ENCODE results near the gene STAT5B.

DNA sequence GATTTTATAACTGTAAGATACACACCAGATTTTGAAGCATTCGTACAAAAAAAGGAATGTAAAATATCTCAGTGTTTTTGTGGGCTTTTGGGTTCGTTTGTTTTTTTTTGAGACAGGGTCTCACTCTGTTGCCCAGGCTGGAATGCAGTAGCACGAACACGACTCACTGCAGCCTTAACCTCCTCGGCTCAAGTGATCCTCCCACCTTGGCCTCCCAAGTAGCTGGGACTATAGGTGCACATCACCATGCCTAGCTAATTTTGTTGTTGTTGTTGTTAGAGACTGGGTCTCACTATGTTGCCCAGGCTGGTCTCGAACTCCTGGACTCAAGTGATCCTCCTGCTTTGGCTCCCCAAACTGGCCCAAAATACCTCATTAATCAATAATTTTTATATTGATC is 15.9 kb downstream of the STAT5B start:
- no peak for TF ChIP-seq RAD21 (IDR thresholded peaks at IDR 0.05; ENCODE audit: low read depth)
- no peak for TF ChIP-seq YY1 (IDR thresholded peaks at IDR 0.05; ENCODE audit: low read depth)
- TF ChIP-seq, protein P1, sequence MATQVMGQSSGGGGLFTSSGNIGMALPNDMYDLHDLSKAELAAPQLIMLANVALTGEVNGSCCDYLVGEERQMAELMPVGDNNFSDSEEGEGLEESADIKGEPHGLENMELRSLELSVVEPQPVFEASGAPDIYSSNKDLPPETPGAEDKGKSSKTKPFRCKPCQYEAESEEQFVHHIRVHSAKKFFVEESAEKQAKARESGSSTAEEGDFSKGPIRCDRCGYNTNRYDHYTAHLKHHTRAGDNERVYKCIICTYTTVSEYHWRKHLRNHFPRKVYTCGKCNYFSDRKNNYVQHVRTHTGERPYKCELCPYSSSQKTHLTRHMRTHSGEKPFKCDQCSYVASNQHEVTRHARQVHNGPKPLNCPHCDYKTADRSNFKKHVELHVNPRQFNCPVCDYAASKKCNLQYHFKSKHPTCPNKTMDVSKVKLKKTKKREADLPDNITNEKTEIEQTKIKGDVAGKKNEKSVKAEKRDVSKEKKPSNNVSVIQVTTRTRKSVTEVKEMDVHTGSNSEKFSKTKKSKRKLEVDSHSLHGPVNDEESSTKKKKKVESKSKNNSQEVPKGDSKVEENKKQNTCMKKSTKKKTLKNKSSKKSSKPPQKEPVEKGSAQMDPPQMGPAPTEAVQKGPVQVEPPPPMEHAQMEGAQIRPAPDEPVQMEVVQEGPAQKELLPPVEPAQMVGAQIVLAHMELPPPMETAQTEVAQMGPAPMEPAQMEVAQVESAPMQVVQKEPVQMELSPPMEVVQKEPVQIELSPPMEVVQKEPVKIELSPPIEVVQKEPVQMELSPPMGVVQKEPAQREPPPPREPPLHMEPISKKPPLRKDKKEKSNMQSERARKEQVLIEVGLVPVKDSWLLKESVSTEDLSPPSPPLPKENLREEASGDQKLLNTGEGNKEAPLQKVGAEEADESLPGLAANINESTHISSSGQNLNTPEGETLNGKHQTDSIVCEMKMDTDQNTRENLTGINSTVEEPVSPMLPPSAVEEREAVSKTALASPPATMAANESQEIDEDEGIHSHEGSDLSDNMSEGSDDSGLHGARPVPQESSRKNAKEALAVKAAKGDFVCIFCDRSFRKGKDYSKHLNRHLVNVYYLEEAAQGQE (IDR thresholded peaks at IDR 0.05; ENCODE audit: low read depth) = no peak
- TF ChIP-seq TAF1 (IDR thresholded peaks at IDR 0.05; ENCODE audit: low read depth) = no peak
- TF ChIP-seq CEBPB (IDR thresholded peaks at IDR 0.05) = no peak
- TF ChIP-seq TEAD4 (IDR thresholded peaks at IDR 0.05) = no peak
- no peak for TF ChIP-seq CREB1 (IDR thresholded peaks at IDR 0.05; ENCODE audit: low read depth)
- TF ChIP-seq TCF12 (IDR thresholded peaks at IDR 0.05; ENCODE audit: low read depth) = no peak
- TF ChIP-seq EP300 (IDR thresholded peaks at IDR 0.05; ENCODE audit: borderline replicate concordance) = no peak
- TF ChIP-seq, protein P2, sequence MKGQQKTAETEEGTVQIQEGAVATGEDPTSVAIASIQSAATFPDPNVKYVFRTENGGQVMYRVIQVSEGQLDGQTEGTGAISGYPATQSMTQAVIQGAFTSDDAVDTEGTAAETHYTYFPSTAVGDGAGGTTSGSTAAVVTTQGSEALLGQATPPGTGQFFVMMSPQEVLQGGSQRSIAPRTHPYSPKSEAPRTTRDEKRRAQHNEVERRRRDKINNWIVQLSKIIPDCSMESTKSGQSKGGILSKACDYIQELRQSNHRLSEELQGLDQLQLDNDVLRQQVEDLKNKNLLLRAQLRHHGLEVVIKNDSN (IDR thresholded peaks at IDR 0.05) = no peak
- TF ChIP-seq EGR1 (IDR thresholded peaks at IDR 0.05) = no peak
- TF ChIP-seq FOXM1 (IDR thresholded peaks at IDR 0.05; ENCODE audit: borderline replicate concordance, low read depth) = no peak
- TF ChIP-seq MAX (IDR thresholded peaks at IDR 0.05) = no peak
- TF ChIP-seq NFIC (IDR thresholded peaks at IDR 0.05) = no peak

All from Ishikawa (cell line).